GM18907 (cell line): ENCODE measurements around the gene GREB1.

ENCODE experiments used
- ATAC-seq: cut with Tn5 transposase; IDR thresholded peaks from one replicate; pipeline ENCODE4 v1.9.1; 2021; ENCODE audit warnings: mild to moderate bottlenecking, moderate library complexity; ENCODE audit not compliant: unreplicated experiment

GREB1 gene

DNA sequence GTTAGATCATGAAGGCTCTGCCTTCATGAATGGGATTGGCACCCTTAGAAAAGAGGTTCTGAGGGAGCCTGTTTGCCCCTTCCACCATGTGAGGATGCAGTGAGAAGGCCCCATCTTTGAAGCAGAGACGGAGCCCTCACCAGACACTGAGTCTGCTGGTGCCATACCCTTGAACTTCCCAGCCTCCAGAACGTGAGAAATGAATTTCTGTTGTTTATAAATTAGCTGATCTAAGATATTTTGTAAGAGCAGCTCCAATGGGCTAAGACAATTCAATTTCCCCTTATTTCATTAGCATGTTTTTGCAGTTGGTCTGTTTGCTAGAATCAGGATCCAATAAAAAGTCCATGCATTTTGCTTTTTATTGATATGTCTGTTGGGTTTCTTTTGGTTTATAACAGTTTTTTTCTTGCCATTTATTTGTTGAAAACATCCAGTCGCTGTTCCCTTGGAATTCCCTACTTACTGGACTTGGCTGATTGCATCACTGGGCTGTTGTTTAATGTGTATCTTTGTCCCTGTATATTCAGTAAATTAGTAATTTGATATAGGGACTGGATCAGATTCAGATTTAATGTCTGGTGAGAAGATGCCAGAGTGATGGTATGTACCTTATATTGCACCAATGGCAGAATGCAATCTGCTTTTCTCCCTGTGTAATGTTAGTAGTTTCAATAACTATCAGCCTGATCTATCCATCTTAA lies 24.0 kb upstream of the GREB1 start:
- ATAC-seq = no peak

- no peak for ATAC-seq
Measured at GRCh38 chr2:11512431-11512830, 21.4 kb upstream of the GREB1 start.

- no peak for ATAC-seq
Measured at GRCh38 chr2:11513319-11513718, 20.5 kb upstream of the GREB1 start.

DNA sequence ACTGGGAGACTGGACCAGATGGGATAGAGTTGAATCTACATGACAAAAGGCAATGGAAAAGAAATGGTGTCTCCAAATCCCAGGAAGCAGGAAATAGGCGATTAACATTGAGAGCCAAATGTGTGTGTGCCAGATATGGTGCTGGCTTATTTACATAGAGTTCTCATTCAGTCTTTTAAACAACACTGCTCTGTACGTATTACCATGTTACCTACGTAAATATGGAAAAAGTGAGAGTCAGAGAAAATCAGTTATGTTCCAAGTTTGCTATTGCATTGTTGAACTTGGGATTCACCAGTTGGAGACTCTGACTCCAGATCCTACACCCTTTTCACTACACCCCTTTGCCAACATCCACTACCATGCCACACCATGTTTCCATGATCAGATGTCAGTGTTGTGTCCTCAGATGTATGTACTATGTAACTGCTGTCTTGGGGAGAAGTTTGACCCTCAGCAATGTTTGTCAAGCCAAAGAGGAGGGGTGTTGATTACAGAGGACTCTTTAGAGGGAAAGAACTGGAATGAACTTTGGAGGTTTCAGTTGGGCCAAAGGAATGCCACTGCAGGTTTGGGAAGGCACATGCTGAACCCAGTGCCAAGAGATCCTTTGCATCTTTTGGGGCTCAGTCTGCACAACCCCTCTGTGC lies 19.6 kb upstream of the GREB1 start:
- no peak for ATAC-seq

DNA sequence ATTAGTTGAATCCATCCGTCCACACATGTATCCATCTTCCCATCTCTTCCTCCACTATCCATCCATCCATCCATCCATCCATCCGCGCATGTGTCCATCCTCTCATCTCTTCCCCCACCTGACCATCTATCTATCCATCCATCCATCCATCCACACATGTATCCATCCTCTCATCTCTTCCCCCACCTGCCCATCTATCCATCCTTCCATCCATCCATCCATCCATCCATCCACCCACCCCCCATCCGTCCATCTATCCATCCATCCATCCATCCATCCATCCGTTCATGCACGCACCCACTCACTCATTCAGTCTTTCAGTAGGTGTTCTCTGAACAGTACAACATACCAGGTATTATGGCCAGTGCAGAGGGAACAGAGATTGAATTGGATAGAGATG lies 18.9 kb upstream of the GREB1 start:
- no peak for ATAC-seq

DNA sequence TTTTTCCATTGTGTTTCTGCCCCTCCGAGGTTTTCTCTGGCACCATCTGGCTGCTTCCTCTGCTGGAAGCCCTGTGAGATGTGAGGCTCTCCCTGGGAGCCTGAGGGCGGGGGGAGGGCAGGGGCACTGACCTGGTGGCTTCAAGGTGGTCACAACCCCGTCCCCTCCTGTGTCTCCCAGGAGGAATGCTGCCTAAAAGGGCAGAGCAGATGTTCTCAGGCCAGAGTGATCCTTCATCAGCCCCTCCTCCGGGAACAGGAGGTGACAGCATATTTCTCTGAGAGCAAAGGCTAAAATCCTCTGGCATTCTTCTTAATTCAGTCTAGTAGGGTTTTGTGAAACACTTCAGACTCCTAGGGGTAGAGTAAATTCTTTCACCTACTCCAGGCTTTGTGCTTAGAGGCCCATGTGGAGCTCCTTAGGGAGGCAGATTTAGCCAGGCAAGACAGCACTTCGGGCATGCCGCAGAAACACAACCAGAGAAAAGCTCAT lies 18.3 kb upstream of the GREB1 start:
- ATAC-seq = no peak

- ATAC-seq = no peak
Measured at GRCh38 chr2:11516984-11517648, 16.7 kb upstream of the GREB1 start.

DNA sequence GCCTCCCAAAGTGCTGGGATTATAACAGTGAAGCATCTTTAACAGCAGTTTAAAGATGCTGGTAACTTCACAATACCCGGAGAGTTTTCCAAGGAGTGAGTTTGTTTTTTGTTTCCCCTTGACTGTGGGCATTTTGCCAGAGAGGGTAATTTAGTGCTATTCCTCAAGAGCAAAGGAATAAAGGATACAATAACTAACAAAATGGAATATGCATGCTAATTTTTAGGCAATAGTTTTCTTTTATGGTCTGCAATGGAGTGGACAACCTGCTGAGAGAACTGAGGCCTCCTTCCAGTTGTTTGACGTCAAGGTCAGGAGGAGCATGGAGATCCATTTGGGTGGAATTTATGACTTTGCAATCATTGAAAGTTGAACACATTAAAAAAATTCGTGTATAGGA lies 15.9 kb upstream of the GREB1 start:
- ATAC-seq = no peak

DNA sequence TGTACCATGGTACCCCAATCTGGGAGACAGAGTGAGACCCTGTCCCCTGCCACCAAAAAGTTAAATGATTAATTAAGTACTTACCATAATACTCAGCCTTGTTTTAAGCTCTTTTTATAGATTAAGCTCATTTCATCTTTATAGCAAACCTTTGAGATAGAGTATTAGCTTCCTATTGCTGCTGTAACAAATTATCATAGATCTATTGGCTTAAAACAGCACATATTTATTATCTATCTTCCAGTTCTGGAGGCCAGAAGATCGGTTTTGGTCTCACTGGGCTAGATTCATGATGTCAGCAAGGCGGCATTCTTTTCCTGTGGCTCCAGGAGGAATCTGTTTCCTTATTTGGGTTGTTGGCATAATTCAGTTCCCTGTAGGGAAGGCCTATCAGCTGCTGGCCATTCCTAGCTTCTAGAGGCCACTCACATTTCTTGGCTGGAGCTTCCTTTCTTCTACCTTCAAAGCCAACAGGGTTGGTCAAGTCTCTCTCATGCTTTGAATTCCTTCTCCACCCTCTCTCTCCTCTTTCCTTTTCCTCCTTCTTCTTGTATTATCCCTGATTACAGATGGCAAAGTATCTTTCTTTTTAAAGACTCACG lies 13.7 kb upstream of the GREB1 start:
- no peak for ATAC-seq

- ATAC-seq = no peak
Measured at GRCh38 chr2:11521775-11522174, 12.1 kb upstream of the GREB1 start.

DNA sequence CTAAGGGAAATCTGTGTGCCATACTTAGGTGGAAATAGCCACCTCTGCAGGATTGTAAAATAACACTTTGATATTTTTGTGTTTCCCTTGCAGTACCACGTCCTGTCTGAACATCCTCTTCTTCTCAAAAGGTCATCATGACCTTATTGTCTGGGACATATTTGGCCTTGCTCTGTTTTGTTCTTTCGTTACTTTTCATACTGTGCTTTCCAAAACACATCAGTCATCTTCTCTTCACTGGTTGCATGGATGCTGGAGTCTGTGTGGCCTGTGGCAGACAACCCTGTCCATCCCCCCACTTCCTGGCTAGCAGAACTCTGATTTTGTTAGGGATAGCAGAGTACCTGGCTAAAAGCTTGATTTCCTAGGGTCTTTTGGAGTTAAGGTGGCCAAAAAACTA lies 9.4 kb upstream of the GREB1 start:
- no peak for ATAC-seq

- no peak for ATAC-seq
Measured at GRCh38 chr2:11525762-11526161, 8.1 kb upstream of the GREB1 start.

GRCh38 chr2:11527001-11527400 lies 6.8 kb upstream of the GREB1 start:
- no peak for ATAC-seq

DNA sequence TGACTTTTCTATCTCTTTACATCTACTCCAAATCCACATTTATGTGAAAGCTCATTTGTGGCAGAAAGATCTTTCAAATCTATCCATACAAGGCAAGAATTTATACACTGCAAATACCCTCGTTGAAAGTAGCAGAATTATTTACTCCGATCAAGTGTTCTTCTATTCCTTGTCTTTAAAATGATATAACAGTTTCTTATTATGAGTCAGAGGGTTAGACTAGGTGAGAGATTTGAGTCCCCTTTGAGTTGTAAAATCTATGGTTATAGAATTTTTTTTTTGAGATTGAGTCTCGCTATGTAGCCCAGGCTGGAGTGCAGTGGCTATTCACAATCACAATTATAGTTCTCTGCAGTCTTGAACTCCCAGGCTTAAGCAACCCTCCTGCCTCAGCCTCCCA lies 5.6 kb upstream of the GREB1 start:
- ATAC-seq = no peak

DNA sequence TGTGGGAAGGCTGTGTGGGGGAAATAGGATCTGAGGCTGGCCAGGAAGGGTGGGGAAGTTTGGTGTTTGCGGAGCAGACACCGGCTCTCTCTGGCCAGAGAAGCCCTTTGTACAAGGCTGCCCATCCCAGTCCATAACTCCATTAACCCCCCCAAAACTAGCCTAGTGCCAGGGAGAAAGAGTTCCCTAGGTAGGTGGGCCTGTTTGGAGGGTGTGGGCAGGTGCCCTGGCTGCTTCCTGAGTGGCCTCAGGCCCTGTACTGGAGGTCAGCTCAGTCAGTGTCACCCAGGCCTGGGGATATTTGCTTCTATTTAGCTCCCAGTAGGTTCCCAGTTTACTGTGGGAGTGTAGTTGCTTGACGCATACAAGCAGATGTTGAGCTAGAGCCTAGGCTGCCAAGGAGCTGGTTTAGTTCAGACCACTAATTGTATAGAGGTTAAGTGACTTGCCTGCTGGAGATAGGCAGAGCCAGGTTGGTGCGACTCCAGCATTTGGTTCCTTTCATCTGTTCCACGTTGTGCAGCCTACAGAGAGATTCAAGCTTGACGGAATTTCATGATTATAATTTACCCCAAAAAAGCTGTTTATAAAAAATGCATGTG lies 2.9 kb upstream of the GREB1 start:
- ATAC-seq = no peak

DNA sequence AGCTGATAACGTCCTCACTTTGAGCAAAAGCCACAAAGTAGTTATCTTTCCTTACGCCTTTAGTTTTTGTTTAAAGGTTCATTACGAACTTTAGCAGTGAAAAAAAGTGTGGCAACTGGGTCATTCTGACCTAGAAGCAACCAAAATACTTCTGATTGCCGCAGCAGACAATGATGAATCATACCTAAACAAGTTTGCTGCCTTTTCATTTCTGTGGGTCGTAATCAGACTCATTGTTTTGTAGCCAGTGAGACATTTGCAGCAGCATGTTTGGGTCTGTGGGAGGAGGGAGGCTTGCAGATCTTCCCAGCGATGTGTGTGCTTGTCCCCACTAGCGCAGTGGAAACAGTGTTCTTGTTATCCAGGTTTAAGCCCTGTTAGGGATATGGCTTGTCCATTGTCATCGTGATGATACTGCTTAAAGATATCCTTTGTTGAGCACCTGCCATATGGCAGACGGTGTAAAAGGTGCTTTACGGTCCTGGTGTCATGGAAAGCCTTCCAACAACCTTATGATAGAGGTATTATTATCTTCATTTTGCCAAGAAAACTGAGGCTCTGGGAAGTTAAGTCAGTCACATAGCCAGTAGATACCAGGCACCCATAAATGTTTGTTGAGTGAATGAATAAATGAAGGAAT lies 1.3 kb upstream of the GREB1 start:
- no peak for ATAC-seq

DNA sequence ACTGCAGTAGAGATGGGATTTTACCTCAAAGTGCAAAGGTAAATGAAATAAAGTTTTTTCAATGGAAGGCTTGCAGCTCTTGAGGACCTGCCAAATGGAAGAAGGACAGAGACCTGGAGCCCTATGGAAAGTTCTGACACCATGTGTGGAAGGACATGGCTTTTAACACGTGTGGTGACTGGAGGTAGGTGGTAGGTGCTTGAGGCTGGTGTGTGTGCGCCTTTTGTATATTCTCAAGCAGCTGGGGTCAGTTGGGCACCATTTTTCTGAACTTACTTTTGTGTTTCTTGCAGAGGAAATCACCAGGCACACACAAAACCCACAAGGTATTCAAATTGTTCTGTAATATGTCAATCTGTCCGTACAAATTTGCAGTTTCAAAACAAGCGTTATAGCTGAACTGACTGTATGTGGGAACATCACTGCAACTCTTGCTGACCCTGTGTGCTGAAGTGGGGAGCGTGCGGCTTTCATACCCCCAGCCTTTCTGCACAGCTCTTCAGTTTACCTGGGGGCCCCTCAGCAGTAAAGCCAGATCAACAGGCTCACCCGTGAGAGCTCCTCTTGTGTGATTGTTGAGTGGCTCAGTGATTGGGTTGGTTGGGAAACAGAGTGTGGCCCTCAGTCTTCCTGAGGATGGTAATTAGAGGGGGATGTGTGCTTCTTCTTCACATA lies 363 bp downstream of the GREB1 start:
- ATAC-seq = no peak

GRCh38 chr2:11534746-11535484 lies 1.1 kb downstream of the GREB1 start:
- ATAC-seq = no peak

GRCh38 chr2:11535899-11536344 lies 2.1 kb downstream of the GREB1 start:
- no peak for ATAC-seq

DNA sequence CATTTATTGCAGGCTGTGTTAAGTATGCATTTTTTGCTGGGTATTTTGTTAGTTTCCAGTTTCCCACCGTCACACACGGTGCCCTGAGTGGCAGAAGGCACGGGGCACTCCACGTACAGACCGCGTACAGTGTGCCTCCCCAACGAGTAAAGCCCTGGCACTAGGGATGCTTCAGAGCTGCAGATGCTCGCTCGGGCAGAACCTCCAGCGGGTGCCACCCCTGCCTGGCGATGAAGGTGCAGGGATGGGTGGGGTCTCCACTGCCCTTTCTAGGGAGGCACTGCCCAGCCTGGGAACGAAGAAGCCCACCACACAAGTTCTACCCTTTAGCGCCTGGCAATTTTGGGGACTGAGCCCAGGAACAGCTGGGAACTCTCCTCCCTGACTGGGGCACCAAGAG lies 4.1 kb downstream of the GREB1 start:
- no peak for ATAC-seq
